Stomach smooth muscle (tissue), 2 donors: ENCODE measurements around the gene CASZ1.

Experiments used
- H3K27ac ChIP-seq: one replicate; pipeline ENCODE4 v1.7.0; 2013; ENCODE audit warnings: mild to moderate bottlenecking, low read length, inconsistent platforms
- H3K27me3 ChIP-seq, 2 donors: one replicate each; pipeline ENCODE4 v1.7.0; 2013; ENCODE audit warnings: low read length in 2 of 2; ENCODE audit not compliant: insufficient read depth in 2 of 2, control insufficient read depth in 1 of 2
- H3K36me3 ChIP-seq, 2 donors: one replicate each; pipeline ENCODE4 v1.7.0; 2013; ENCODE audit warnings: low read length in 2 of 2; ENCODE audit not compliant: control insufficient read depth in 2 of 2, insufficient read depth in 2 of 2
- H3K4me1 ChIP-seq: one replicate; pipeline ENCODE4 v1.7.0; 2013; ENCODE audit warnings: low read length; ENCODE audit not compliant: control insufficient read depth, insufficient read depth
- H3K4me3 ChIP-seq, 2 donors: one replicate each; pipeline ENCODE4 v1.7.0; 2013; ENCODE audit warnings: low read length in 2 of 2
- H3K9ac ChIP-seq, 2 donors: one replicate each; pipeline ENCODE4 v1.7.0; 2013; ENCODE audit warnings: low read length in 2 of 2, mild to moderate bottlenecking in 1 of 2
- H3K9me3 ChIP-seq, 2 donors: one replicate each; pipeline ENCODE4 v1.7.0; 2013; ENCODE audit warnings: low read length in 2 of 2; ENCODE audit not compliant: control insufficient read depth in 2 of 2
- donor health status: healthy.
- donor health status: Pancreatic carcinoma.

Gene CASZ1

DNA sequence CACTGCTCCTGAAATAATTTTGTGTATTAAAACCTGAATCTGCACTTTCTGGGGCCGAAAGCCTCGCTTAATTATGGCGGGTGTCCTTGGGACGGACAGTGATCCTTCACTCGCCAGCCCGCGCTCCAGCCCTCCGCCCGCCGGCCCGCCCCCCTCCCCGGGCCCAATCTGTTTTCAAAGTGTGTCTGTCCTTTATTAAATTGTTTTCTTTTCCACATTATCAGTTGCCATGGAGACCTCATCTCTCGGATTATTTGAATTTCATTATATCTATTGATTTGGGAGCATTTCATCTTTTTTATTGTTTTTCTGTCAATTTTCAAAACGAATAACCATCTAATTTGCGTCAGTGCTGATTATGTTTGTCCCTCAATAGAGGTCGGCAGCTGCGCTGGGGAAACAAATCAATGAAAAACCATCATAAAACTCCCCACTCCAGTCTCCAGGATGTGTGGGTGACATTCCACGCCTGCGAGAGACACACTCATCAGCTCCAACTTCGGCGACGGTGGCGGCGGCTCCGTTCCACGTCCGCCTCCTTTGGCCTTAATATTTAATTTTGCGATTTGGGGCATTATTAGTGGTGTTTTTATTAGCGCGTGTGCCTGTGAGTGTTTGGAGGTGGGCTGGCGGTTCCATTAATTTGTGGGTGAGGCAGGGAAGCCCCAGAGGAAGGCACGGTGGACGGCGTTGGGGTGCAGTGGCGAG is 123.9 kb downstream of the CASZ1 start:
- Histone ChIP-seq H3K9ac (peak overlapping the region; percentile 13 to 40), H3K27ac (peak overlapping the region; percentile 97), H3K9me3 (no peaks in the 10 kb centered on the region), H3K4me3 (no peak overlapping the region), H3K36me3 (no peaks in the 10 kb centered on the region), H3K4me1 (peaks cover 93% of the 10 kb centered on the region), H3K27me3 (no peaks in the 10 kb centered on the region)

DNA sequence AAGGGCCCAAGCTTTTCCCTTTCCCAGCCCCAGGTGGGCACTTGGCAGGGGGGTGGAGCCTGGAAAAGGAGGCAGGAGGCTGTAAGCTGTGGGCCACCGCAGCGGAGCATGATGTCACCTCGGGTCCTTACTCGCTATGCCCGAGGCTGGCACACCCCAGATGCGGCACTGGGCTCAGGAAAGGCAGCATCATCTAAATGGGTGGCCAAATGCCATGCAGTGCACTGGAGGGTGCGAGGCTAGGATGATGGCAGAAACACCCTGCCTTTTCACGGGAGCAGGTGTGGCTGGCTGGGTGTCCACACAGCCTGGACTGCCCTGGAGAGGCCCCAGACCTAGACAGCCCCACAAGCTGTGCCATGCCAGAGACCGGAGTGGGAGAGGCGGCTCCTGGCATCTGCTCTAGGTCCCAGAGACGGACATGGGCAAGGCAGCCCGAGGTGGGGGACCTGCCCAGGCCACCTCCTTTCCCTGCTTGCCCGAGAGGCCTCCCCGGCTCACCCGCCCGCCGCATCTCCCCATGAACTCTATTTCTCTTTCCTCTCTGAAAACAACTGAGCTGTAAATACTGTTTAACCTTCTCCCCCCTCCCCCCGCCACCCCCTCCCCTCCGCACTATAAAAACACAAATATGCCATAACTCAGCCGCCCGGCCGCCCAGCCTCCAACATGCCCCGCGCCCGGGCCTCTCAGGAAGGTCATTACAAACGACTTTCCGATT is 124.7 kb downstream of the CASZ1 start:
- Histone ChIP-seq H3K4me1 (peaks cover 91% of the 10 kb centered on the region), H3K27ac (peak overlapping the region; percentile 97)

DNA sequence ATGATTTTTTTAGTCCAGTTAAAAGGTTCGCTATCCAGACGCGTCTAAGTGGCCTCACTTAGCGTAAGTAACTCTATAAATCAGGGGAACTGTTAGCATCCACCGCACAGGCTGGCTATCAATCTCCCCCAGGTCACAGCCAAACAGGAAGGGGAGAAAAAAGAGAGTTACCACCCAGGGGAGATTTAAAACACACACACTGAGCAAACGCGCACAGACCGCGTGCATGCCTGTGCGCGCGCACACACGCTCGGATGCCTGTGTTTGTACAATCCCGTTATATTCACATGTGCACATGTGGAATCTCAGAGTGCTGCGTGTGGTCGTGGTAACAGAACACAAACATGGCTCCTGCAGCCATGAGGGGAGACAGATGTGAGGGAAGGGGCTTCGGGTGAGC is 125.4 kb downstream of the CASZ1 start:
- H3K27ac ChIP-seq, result peak overlapping the region; percentile 97
- H3K36me3 ChIP-seq, result no peaks in the 10 kb centered on the region
- peak overlapping the region in 1 of 2 donors; percentile 29 for H3K4me3 ChIP-seq
- H3K9ac ChIP-seq, result peak overlapping the region in 1 of 2 donors; percentile 21
- no peaks in the 10 kb centered on the region for H3K27me3 ChIP-seq
- H3K4me1 ChIP-seq, result peaks cover 91% of the 10 kb centered on the region
- H3K9me3 ChIP-seq, result no peaks in the 10 kb centered on the region

More for the DNA sequence above, 124.7 kb downstream of the CASZ1 start:
- H3K9me3 ChIP-seq, result no peaks in the 10 kb centered on the region
- H3K27me3 ChIP-seq, result no peaks in the 10 kb centered on the region
- peak overlapping the region; percentile 50 to 55 for H3K9ac ChIP-seq
- peak overlapping the region in 1 of 2 donors; percentile 29 for H3K4me3 ChIP-seq
- H3K36me3 ChIP-seq, result no peaks in the 10 kb centered on the region

DNA sequence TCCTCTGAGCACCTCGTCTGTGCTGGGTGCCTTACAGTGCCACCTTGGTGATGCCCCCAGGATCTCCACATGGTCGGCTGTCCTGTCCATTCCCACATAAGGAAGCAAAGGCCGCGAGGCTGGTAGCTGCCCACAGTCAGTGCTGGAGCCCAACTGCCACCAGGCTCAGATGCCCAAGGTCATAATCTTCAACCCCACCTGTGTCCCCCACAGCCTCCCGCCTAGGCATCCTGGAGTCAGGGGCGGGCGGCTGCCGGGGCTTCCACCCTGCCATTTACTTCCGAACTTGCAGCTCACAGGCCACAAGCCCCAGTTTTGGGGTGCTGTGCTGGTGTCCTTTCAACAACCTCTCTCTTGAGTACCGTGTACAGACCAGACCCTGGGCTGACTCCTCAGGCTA is 126.3 kb downstream of the CASZ1 start:
- peak overlapping the region; percentile 97 for H3K27ac ChIP-seq
- peak overlapping the region in 1 of 2 donors; percentile 15 for H3K4me3 ChIP-seq
- no peaks in the 10 kb centered on the region for H3K9me3 ChIP-seq
- H3K4me1 ChIP-seq, result peaks cover 91% of the 10 kb centered on the region
- H3K36me3 ChIP-seq, result no peaks in the 10 kb centered on the region
- peak overlapping the region; percentile 17 to 47 for H3K9ac ChIP-seq
- no peaks in the 10 kb centered on the region for H3K27me3 ChIP-seq

DNA sequence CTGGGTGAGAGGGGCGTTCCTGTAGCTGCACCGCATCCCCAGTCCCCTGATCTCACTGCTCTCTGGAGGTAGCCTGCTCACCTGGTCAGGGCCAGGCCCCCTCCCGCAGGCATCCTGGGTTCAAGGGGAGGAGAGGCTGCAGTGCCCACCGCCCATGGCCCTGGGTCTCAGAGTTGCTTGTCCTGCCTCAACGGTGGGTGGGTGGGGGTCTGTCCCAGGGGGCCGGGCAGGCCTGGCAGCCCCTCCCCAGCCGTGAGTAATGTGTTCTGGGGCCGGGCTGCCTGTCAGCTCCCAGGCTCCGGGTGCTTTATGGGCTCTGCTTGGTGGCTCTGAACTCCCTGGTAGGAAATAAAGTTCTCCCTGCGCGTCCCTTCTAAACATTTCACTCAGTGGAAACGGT is 126.9 kb downstream of the CASZ1 start:
- H3K9ac ChIP-seq, result peak overlapping the region in 1 of 2 donors; percentile 17
- no peaks in the 10 kb centered on the region for H3K36me3 ChIP-seq
- H3K4me1 ChIP-seq, result peaks cover 91% of the 10 kb centered on the region
- no peak overlapping the region for H3K4me3 ChIP-seq
- H3K27me3 ChIP-seq, result no peaks in the 10 kb centered on the region
- peak overlapping the region; percentile 97 for H3K27ac ChIP-seq
- H3K9me3 ChIP-seq, result no peaks in the 10 kb centered on the region

DNA sequence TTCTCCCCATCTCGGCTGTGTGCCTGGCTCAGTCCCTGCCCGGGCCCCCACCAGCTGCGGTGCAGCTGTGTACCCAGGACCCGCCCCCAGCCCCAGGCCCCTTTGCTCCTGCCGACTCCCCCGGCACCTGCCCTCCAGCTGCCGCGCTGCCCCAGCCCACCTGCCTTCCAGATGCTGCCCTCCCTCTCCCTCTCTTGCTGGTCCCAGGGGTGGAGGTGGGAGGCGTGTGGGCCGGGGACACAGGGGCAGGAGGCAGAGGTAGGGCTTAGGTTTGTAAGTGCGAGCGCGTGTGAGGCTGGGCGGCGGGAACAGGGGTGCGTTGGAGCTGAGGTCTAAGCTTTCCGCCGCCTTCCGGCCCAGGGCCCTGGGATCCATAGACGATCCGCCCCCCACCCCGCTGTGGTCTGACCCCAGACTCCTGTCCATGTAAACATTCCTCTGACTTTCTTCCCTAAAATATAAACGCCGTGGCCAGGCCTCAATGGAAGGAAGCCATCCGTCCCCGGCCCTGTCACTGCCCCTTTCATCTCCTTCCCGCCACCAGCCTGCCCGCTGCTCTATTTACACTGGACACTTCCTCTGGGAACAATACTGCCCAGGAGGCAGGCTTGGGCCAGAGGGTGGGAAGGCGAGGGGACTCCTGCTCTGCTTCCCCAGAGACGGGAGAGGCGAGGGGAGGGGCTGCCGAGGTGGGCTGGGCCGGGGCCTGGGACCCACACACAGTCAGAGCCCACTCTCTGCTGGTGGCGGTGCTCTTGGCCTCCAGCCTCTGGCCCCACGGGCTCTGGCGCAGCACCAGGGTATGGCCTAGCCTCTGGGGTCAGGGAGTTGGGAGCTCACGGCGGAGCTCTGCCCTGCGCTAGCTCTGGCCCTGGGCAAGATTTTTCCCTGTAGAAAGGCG is 128.3 kb downstream of the CASZ1 start:
- Histone ChIP-seq H3K9ac (peak overlapping the region; percentile 41 to 58), H3K4me3 (peak overlapping the region in 1 of 2 donors; percentile 35), H3K27me3 (no peaks in the 10 kb centered on the region), H3K4me1 (peaks cover 91% of the 10 kb centered on the region), H3K36me3 (no peaks in the 10 kb centered on the region), H3K27ac (peak overlapping the region; percentile 97), H3K9me3 (no peaks in the 10 kb centered on the region)

DNA sequence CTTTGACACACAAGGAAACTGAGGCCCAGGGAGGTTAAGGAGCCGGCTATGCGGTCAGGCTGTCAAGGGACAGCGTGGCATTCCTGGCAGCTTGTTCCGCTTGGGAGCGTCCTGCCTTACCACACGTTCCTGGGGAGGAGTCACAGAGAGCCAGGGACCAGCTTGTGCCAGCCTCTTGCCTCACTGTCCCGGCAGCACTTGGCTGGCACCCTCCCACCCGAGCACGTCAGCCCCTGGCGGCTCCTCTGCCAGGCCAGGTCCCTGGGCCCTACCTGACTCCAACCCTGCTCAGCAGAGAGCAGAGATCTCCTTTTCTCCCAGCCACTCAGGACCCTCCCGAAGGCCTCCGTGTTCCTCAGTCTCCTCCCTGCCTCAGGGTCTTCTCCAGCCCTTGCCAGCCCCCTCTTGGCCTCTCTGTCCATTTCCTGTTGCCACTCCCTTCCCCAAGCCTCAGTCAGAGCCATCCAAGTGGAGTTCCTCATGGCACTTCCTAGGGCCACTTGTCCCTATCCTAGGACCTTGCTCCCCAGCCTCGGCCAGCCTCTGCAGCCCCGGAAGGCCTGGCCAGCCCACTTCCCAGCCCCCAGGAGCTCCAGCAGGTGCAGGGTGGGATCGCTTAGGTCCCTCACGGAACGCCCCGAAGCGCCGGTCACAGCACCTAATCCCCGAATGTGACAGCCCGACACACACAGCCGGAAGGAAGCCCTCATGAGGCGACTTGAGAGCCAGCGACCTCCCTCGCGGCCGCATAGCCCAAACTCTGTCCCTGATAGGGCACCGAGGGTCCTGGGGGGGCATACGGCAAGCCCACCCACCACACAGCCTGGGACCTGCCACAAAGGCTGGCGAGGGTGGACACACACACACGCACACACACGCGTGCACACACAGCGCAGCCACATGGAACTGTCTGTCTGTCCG is 130.3 kb downstream of the CASZ1 start:
- H3K27ac ChIP-seq, result peak overlapping the region; percentile 93
- H3K9ac ChIP-seq, result peak overlapping the region; percentile 55 to 62
- H3K9me3 ChIP-seq, result no peaks in the 10 kb centered on the region
- no peaks in the 10 kb centered on the region for H3K36me3 ChIP-seq
- H3K4me3 ChIP-seq, result no peak overlapping the region
- peaks cover 88% of the 10 kb centered on the region for H3K4me1 ChIP-seq
- H3K27me3 ChIP-seq, result no peaks in the 10 kb centered on the region

DNA sequence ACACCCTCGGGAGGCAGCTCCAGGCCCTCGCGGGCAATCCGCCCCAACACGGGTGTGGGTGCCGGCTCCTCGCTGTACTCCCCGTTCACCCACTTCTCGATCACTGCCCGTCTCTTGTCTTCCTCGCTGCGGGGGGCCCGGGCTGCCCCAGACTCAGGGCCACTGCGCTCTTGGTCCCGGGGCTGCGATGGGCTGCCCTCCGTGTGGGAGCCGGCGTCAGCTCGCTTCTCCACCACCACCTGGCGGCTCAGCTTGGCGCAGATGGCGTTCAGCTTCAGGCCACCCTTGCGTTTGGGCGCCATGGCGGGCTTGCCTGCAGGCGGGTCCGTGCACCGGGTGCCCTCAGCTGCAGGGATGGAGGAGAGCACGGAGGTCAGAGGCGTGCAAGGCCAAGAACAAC is 131.2 kb downstream of the CASZ1 start:
- Histone ChIP-seq H3K36me3 (peaks cover 0 to 2% of the 10 kb centered on the region in 2 donors), H3K4me1 (peaks cover 82% of the 10 kb centered on the region), H3K9ac (no peak overlapping the region)

DNA sequence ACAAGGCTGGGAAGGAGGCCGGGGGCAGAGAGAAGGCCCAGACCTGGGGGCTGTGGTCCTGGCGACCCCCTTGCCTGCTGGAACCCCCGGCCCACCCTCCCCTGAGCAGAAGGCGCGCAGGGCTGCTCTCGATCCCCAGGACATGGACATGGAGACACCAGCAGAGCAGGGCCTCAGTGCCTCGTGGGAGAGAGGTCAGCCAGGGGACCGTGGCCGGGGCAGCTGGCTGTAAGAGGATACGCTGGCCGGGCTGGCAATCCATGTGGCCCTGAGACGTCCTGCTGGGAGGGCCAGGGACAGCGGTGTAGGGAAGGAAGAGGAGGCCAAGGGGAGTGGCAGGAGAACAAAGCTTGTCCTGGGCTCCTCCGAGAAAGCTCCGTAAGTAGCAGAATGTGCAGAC is 132.2 kb downstream of the CASZ1 start:
- no peak overlapping the region for H3K9ac ChIP-seq
- H3K27me3 ChIP-seq, result no peaks in the 10 kb centered on the region
- peak overlapping the region; percentile 93 for H3K27ac ChIP-seq
- no peaks in the 10 kb centered on the region for H3K9me3 ChIP-seq
- peaks cover 3 to 4% of the 10 kb centered on the region in 2 donors for H3K36me3 ChIP-seq
- H3K4me1 ChIP-seq, result peaks cover 81% of the 10 kb centered on the region
- H3K4me3 ChIP-seq, result peak overlapping the region in 1 of 2 donors; percentile 22

More for the DNA sequence above, 131.2 kb downstream of the CASZ1 start:
- H3K27ac ChIP-seq, result peak overlapping the region; percentile 93
- H3K9me3 ChIP-seq, result no peaks in the 10 kb centered on the region
- no peak overlapping the region for H3K4me3 ChIP-seq
- H3K27me3 ChIP-seq, result no peaks in the 10 kb centered on the region
